GM19468 (cell line): Measurements from ENCODE around the gene SLPI.

Experiments
- ATAC-seq: cut with Tn5 transposase; IDR thresholded peaks from one replicate; pipeline ENCODE4 v1.9.1; 2021; ENCODE audit warnings: mild to moderate bottlenecking, moderate library complexity, moderate number of reproducible peaks; ENCODE audit not compliant: unreplicated experiment; ENCODE audit errors: extremely low read depth

SLPI gene

GRCh38 chr20:45279992-45280391 is 25.6 kb upstream of the SLPI start:
- no peak for ATAC-seq

- ATAC-seq: no peak
Measured at GRCh38 chr20:45275338-45275737, 21.0 kb upstream of the SLPI start.

- ATAC-seq: no peak
Measured at GRCh38 chr20:45269754-45270270, 15.4 kb upstream of the SLPI start.

- no peak for ATAC-seq
Measured at GRCh38 chr20:45269056-45269455, 14.7 kb upstream of the SLPI start.

- no peak for ATAC-seq
Measured at GRCh38 chr20:45268531-45268930, 14.2 kb upstream of the SLPI start.

GRCh38 chr20:45266977-45267376 is 12.6 kb upstream of the SLPI start:
- ATAC-seq: no peak

- ATAC-seq: no peak
Measured at GRCh38 chr20:45263556-45264266, 9.3 kb upstream of the SLPI start.

- ATAC-seq: no peak
Measured at GRCh38 chr20:45258664-45259063, 4.3 kb upstream of the SLPI start.

GRCh38 chr20:45258259-45258658 is 3.9 kb upstream of the SLPI start:
- no peak for ATAC-seq

GRCh38 chr20:45257711-45258110 is 3.3 kb upstream of the SLPI start:
- no peak for ATAC-seq

- no peak for ATAC-seq
Measured at GRCh38 chr20:45257161-45257560, 2.8 kb upstream of the SLPI start.

- no peak for ATAC-seq
Measured at GRCh38 chr20:45253261-45253660, 1.1 kb downstream of the SLPI start.

GRCh38 chr20:45251884-45252560 is 2.3 kb downstream of the SLPI start:
- ATAC-seq: no peak

GRCh38 chr20:45248609-45249008 is 5.8 kb downstream of the SLPI start:
- ATAC-seq: no peak

- no peak for ATAC-seq
Measured at GRCh38 chr20:45247865-45248264, 6.5 kb downstream of the SLPI start.

GRCh38 chr20:45246109-45246508 is 8.3 kb downstream of the SLPI start:
- ATAC-seq: no peak

- ATAC-seq: no peak
Measured at GRCh38 chr20:45238139-45238538, 16.2 kb downstream of the SLPI start.

- no peak for ATAC-seq
Measured at GRCh38 chr20:45235995-45236394, 18.4 kb downstream of the SLPI start.

- ATAC-seq: no peak
Measured at GRCh38 chr20:45230631-45231030, 23.7 kb downstream of the SLPI start.

GRCh38 chr20:45229264-45230056 is 24.9 kb downstream of the SLPI start:
- no peak for ATAC-seq

GRCh38 chr20:45226287-45226686 is 28.1 kb downstream of the SLPI start:
- ATAC-seq: no peak
